IMR-90 (cell line): Measurements from ENCODE around the gene MCF2L.

Experiments used
- CEBPB ChIP-seq: IDR thresholded peaks from 2 replicates; pipeline ENCODE4 v1.6.1; 2012; ENCODE audit warnings: low read depth, low read length, improper control_type of control experiment
- POLR2A ChIP-seq: IDR thresholded peaks from 2 replicates; pipeline ENCODE4 v1.6.1; 2012; ENCODE audit warnings: mild to moderate bottlenecking, low read depth, low read length
- RAD21 ChIP-seq: IDR thresholded peaks from 2 replicates; pipeline ENCODE4 v1.6.1; 2012; ENCODE audit warnings: low read length, improper control_type of control experiment
- TF ChIP-seq, protein P1 (sequence below): conservative IDR thresholded peaks from 2 replicates; pipeline ENCODE4 v1.5.1; 2012; ENCODE audit warnings: mild to moderate bottlenecking, low read depth, low read length, improper control_type of control experiment
- TF ChIP-seq, protein P2 (sequence below): fragments of 150-350 bp; IDR thresholded peaks from 2 replicates; pipeline ENCODE4 v1.6.1; 2016; ENCODE audit warnings: low read depth, mild to moderate bottlenecking, low read length, moderate library complexity, borderline replicate concordance

DNA sequence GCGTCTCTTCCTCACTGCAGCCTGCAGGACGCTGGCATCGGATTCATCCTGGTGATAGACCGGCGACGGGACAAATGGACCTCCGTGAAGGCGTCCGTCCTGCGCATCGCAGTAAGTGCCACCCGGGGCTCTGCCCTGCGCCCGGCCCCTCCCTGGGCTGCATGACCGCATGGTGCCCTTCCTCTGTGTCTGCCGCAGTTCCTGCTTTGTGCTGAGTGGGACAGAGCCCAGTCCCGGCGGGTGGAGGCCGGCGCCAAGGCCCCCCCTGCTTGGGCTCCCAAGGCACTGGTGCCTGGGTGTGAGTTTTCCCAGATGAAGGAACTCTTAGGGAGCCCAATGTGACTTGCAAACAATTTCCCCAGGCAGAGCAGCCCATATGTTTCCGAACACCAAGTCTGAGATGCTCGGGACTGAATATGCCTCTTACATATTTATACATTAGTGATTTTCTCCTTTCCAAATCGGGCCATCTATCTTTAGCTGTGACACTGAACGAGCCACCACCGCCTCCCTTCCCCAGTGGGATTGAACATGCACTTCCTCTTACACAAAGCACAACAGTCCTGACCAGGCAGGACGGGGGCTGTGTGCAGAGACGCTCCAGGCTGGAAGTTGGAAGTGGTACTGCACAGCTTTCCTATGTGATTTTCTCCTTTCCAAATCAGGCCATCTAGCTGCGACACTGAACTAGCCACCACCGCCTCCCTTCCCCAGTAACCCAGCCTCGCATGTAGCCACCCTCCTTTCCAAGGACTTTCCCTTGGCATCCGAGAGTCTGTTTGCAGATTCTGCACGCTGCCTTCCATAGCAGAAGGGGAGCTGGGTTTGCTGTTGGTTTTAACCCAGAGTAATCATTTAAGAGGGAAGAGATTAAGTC lies 76.5 kb downstream of the MCF2L start:
- TF ChIP-seq, protein P1, sequence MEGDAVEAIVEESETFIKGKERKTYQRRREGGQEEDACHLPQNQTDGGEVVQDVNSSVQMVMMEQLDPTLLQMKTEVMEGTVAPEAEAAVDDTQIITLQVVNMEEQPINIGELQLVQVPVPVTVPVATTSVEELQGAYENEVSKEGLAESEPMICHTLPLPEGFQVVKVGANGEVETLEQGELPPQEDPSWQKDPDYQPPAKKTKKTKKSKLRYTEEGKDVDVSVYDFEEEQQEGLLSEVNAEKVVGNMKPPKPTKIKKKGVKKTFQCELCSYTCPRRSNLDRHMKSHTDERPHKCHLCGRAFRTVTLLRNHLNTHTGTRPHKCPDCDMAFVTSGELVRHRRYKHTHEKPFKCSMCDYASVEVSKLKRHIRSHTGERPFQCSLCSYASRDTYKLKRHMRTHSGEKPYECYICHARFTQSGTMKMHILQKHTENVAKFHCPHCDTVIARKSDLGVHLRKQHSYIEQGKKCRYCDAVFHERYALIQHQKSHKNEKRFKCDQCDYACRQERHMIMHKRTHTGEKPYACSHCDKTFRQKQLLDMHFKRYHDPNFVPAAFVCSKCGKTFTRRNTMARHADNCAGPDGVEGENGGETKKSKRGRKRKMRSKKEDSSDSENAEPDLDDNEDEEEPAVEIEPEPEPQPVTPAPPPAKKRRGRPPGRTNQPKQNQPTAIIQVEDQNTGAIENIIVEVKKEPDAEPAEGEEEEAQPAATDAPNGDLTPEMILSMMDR, result no peak
- TF ChIP-seq POLR2A (no peak), CEBPB (no peak), RAD21 (no peak)
- TF ChIP-seq, protein P2, sequence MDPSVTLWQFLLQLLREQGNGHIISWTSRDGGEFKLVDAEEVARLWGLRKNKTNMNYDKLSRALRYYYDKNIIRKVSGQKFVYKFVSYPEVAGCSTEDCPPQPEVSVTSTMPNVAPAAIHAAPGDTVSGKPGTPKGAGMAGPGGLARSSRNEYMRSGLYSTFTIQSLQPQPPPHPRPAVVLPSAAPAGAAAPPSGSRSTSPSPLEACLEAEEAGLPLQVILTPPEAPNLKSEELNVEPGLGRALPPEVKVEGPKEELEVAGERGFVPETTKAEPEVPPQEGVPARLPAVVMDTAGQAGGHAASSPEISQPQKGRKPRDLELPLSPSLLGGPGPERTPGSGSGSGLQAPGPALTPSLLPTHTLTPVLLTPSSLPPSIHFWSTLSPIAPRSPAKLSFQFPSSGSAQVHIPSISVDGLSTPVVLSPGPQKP, result no peak
